ENCODE results near the gene NRIP1.

GRCh38 chr21:15071009-15071408 is 6.2 kb upstream of the NRIP1 start:
- TF ChIP-seq EZH2 (IDR thresholded peaks at IDR 0.05; ENCODE audit: insufficient read depth, poor library complexity, severe bottlenecking) (no peak), EZH2phosphoT487 (IDR thresholded peaks at IDR 0.05; ENCODE audit: insufficient read depth, low read depth) (no peak)

All from GM23248 (cell line).